GM23248 (cell line): ENCODE data around the gene CYREN. TPM values are rescaled to one million over a fixed set of nuclear protein-coding genes. Genes with fewer than 3 reads are reported as not detected.

ENCODE experiments used
- DNase-seq: peaks from one replicate; pipeline ENCODE4 v3.0.0-alpha.2; 2015
- H2AFZ ChIP-seq: fragments of 200-600 bp; sonication (generic); 2 replicates; pipeline ENCODE4 v1.6.1; 2016; ENCODE audit warnings: antibody characterized with exemption
- H3F3A ChIP-seq: fragments of 200-600 bp; sonication (generic); 2 replicates; pipeline ENCODE4 v1.6.1; 2016; ENCODE audit warnings: mild to moderate bottlenecking, antibody characterized with exemption, mixed run types; ENCODE audit not compliant: insufficient read depth
- H3K27ac ChIP-seq: fragments of 200-600 bp; sonication (generic); 2 replicates; pipeline ENCODE4 v1.5.1; 2016; ENCODE audit warnings: mild to moderate bottlenecking
- H3K27me3 ChIP-seq: fragments of 200-600 bp; sonication (generic); replicated peaks from 2 replicates; pipeline ENCODE4 v1.6.1; 2016; ENCODE audit warnings: mild to moderate bottlenecking; ENCODE audit not compliant: insufficient read depth
- H3K36me3 ChIP-seq: fragments of 200-600 bp; sonication (generic); 2 replicates; pipeline ENCODE4 v1.6.1; 2016; ENCODE audit warnings: low read depth, mild to moderate bottlenecking
- H3K4me1 ChIP-seq: fragments of 200-600 bp; sonication (generic); 2 replicates; pipeline ENCODE4 v1.6.1; 2016; ENCODE audit warnings: mild to moderate bottlenecking; ENCODE audit not compliant: insufficient read depth
- H3K4me2 ChIP-seq: fragments of 200-600 bp; sonication (generic); one replicate; pipeline ENCODE4 v1.6.1; 2016; ENCODE audit warnings: mild to moderate bottlenecking; ENCODE audit not compliant: unreplicated experiment
- H3K4me3 ChIP-seq: fragments of 200-600 bp; sonication (generic); 2 replicates; pipeline ENCODE4 v1.5.1; 2016; ENCODE audit warnings: mild to moderate bottlenecking
- H3K79me2 ChIP-seq: fragments of 200-600 bp; sonication (generic); 2 replicates; pipeline ENCODE4 v1.6.1; 2016; ENCODE audit warnings: mild to moderate bottlenecking; ENCODE audit not compliant: insufficient read depth
- H3K9ac ChIP-seq: fragments of 200-600 bp; sonication (generic); 2 replicates; pipeline ENCODE4 v1.6.1; 2016; ENCODE audit warnings: mild to moderate bottlenecking
- H3K9me2 ChIP-seq: fragments of 200-600 bp; sonication (generic); 2 replicates; pipeline ENCODE4 v1.6.1; 2016; ENCODE audit warnings: mixed run types, mild to moderate bottlenecking, moderate library complexity; ENCODE audit not compliant: insufficient read depth
- H3K9me3 ChIP-seq: fragments of 200-600 bp; sonication (generic); one replicate; pipeline ENCODE4 v1.6.1; 2017; ENCODE audit warnings: low read depth
- H4K20me1 ChIP-seq: fragments of 200-600 bp; sonication (generic); 2 replicates; pipeline ENCODE4 v1.6.0; 2016; ENCODE audit not compliant: insufficient read depth
- EZH2 ChIP-seq: fragments of 200-600 bp; sonication (generic); IDR thresholded peaks from 2 replicates; pipeline ENCODE4 v1.6.1; 2018; ENCODE audit warnings: antibody characterized with exemption, mild to moderate bottlenecking; ENCODE audit not compliant: insufficient read depth, poor library complexity, severe bottlenecking
- EZH2phosphoT487 ChIP-seq: fragments of 200-600 bp; sonication (generic); IDR thresholded peaks from 2 replicates; pipeline ENCODE4 v1.6.1; 2018; ENCODE audit warnings: antibody characterized with exemption, moderate library complexity, mild to moderate bottlenecking, low read depth; ENCODE audit not compliant: insufficient read depth
- WGBS, 2 experiments: methylation state at CpG; one replicate each; pipeline ENCODE4 v1.1.6; 2015 to 2017; ENCODE audit warnings: low lambda C conversion rate in 2 of 2, low coverage in 1 of 2; ENCODE audit errors: missing lambda C conversion rate in 2 of 2; 5-methylcytosine and 5-hydroxymethylcytosine counted together
- in situ Hi-C: fragments of 300-500 bp; cut with MboI; formaldehyde crosslinking; loops from 2 replicates; pipeline ENCODE4 v1.15.0; 2020
- polyA plus RNA-seq: library from polyadenylated mRNA; unstranded; fragments of >200 nt; fragmentation: Nextera tagmentation; extraction: Ambion mirVana; gene quantifications from 2 replicates; pipeline ENCODE4 v1.2.1, GENCODE V29; 2016
- total RNA-seq: library from RNA; depleted of rRNA; stranded (reverse); fragments of >200 nt; shearing (Covaris generic); gene quantifications from 2 replicates; pipeline ENCODE4 v1.2.3, GENCODE V29; 2014

Gene CYREN
- total and polyA plus RNA-seq, 2 experiments from 2014 or later, result 38.3 to 40.4 TPM

DNA sequence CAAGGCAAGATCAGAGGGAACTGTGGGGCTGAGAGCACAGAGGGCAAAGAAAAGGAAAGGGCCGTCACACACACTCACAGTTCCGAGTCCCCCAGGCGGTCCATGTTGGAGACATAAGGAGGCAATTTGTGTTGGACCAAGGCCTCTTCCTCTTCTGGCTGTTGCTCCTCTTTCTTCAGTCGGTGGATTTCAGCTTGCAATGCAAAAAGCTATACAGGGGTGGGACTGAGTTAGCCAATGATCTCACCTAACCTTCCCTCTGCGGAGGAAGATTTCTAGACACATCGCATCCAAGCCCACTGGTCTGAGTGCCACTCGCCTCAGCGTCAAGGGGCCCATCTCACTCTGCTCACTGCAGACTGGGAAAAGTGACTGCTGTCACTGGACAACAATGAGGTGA, 35.3 kb upstream of the CYREN start:
- in situ Hi-C loops, result no loop called here
- H3K9me3 ChIP-seq, result no peaks in the 10 kb centered on the region

GRCh38 chr7:135204876-135205275, 34.4 kb upstream of the CYREN start:
- H2AFZ ChIP-seq, result no peak overlapping the region
- no peaks in the 10 kb centered on the region for H3K9me3 ChIP-seq
- H3K9me2 ChIP-seq, result no peaks in the 10 kb centered on the region
- no peaks in the 10 kb centered on the region for H4K20me1 ChIP-seq
- H3K4me2 ChIP-seq, result no peak overlapping the region
- peaks cover 4% of the 10 kb centered on the region; the same call in 1 of the 2 replicates for H3K79me2 ChIP-seq
- H3F3A ChIP-seq, result no peaks in the 10 kb centered on the region
- TF ChIP-seq EZH2phosphoT487, result no peak
- no peak for TF ChIP-seq EZH2
- H3K27ac ChIP-seq, result no peak overlapping the region
- H3K4me3 ChIP-seq, result no peak overlapping the region
- H3K27me3 ChIP-seq, result no peaks in the 10 kb centered on the region
- in situ Hi-C loops, result no loop called here
- WGBS, 2 experiments, result 73 to 77% methylated on average over 5 of the region's 5 CpGs
- H3K9ac ChIP-seq, result no peak overlapping the region
- DNase-seq, result no peak
- H3K36me3 ChIP-seq, result peaks cover 11% of the 10 kb centered on the region; the same call in 1 of the 2 replicates
- no peaks in the 10 kb centered on the region for H3K4me1 ChIP-seq

More for the DNA sequence above, 35.3 kb upstream of the CYREN start:
- Histone ChIP-seq H3K9me2 (no peaks in the 10 kb centered on the region), H3K4me2 (no peak overlapping the region), H3K79me2 (peaks cover 9% of the 10 kb centered on the region; the same call in 1 of the 2 replicates), H3K4me3 (no peak overlapping the region), H3K27me3 (no peaks in the 10 kb centered on the region), H2AFZ (no peak overlapping the region), H3K9ac (no peak overlapping the region), H3K27ac (no peak overlapping the region), H3K4me1 (no peaks in the 10 kb centered on the region; the same call in 1 of the 2 replicates), H4K20me1 (no peaks in the 10 kb centered on the region), H3F3A (no peaks in the 10 kb centered on the region), H3K36me3 (peaks cover 11% of the 10 kb centered on the region; the same call in 1 of the 2 replicates)
- WGBS, 2 experiments, result 64 to 70% methylated on average over 8 of the region's 8 CpGs
- DNase-seq, result no peak
- TF ChIP-seq EZH2phosphoT487, result no peak
- no peak for TF ChIP-seq EZH2

DNA sequence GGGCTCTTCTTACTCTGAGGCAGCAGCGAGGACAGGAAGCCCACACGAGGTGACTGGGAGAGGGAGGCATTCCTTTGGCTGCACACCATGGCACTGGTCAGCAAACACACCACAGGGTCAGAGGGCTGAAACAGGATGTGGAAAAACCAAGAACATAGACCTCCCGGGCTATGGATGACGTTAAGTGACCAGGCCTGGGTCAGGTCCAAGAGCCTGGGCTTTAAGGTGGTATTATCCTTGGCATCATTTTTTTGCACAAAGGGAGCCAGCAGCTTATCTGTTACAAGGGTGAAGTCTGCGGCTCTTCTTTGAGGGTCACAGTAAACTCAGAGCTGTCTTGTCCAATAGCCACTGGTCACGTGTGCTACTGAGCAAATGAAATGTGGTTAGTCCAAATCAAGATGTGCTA, 33.8 kb upstream of the CYREN start:
- no peaks in the 10 kb centered on the region for H4K20me1 ChIP-seq
- TF ChIP-seq EZH2 (no peak), EZH2phosphoT487 (no peak)
- no peaks in the 10 kb centered on the region for H3K4me1 ChIP-seq
- H3K9me2 ChIP-seq, result no peaks in the 10 kb centered on the region
- no peak overlapping the region for H3K4me2 ChIP-seq
- no peak overlapping the region for H2AFZ ChIP-seq
- H3K4me3 ChIP-seq, result no peak overlapping the region
- H3K36me3 ChIP-seq, result peaks cover 11% of the 10 kb centered on the region; the same call in 1 of the 2 replicates
- no peaks in the 10 kb centered on the region for H3F3A ChIP-seq
- in situ Hi-C loops, result no loop called here
- no peaks in the 10 kb centered on the region for H3K9me3 ChIP-seq
- H3K27me3 ChIP-seq, result no peaks in the 10 kb centered on the region
- H3K9ac ChIP-seq, result no peak overlapping the region
- 84 to 94% methylated on average over 6 of the region's 6 CpGs for WGBS, 2 experiments
- DNase-seq, result no peak
- H3K27ac ChIP-seq, result no peak overlapping the region
- H3K79me2 ChIP-seq, result no peaks in the 10 kb centered on the region

- DNase-seq, result no peak
- H4K20me1 ChIP-seq, result no peaks in the 10 kb centered on the region
- H3K4me2 ChIP-seq, result no peak overlapping the region
- no peaks in the 10 kb centered on the region for H3K9me2 ChIP-seq
- no peak overlapping the region for H3K27ac ChIP-seq
- no peak overlapping the region for H3K4me3 ChIP-seq
- 90 to 91% methylated on average over 2 of the region's 2 CpGs for WGBS, 2 experiments
- in situ Hi-C loops, result no loop called here
- H3F3A ChIP-seq, result no peaks in the 10 kb centered on the region
- H3K9me3 ChIP-seq, result no peaks in the 10 kb centered on the region
- no peaks in the 10 kb centered on the region for H3K4me1 ChIP-seq
- no peak overlapping the region for H3K9ac ChIP-seq
- no peaks in the 10 kb centered on the region for H3K79me2 ChIP-seq
- H3K27me3 ChIP-seq, result no peaks in the 10 kb centered on the region
- TF ChIP-seq EZH2, result no peak
- H2AFZ ChIP-seq, result no peak overlapping the region
- peaks cover 11% of the 10 kb centered on the region; the same call in 1 of the 2 replicates for H3K36me3 ChIP-seq
Observed at GRCh38 chr7:135201350-135201749, 30.8 kb upstream of the CYREN start.

DNA sequence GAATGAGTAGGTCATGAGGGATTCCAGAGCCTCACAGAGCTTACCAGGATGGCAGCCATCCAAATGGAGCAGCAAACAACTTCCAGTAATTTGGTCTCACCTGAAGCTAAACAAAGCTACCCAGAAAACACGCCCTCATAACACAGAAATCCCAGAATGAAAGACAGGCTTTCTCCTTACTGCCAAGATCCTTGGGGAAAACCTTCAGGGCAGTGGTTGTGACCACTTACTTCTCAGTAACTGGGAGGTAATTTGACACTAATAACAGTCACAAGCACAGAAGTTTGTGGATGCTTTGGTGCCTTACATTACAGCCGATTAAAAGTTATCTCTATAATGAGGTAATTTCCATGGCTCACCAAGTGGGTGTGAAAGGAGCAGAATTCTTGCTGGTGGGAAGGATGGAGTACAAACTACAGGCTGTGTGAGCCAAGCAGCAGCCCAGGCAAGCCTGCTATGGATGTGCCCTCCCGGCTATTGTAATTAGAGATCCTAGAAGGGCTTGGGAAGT, 30.4 kb upstream of the CYREN start:
- H3K79me2 ChIP-seq, result no peaks in the 10 kb centered on the region
- no peak overlapping the region for H3K9ac ChIP-seq
- H2AFZ ChIP-seq, result no peak overlapping the region
- no peaks in the 10 kb centered on the region for H3K9me3 ChIP-seq
- H3K4me1 ChIP-seq, result no peaks in the 10 kb centered on the region
- no peak overlapping the region for H3K4me2 ChIP-seq
- TF ChIP-seq EZH2 (no peak), EZH2phosphoT487 (no peak)
- no peak overlapping the region for H3K4me3 ChIP-seq
- no peak for DNase-seq
- in situ Hi-C loops, result no loop called here
- H3K27me3 ChIP-seq, result no peaks in the 10 kb centered on the region
- peaks cover 11% of the 10 kb centered on the region; the same call in 1 of the 2 replicates for H3K36me3 ChIP-seq
- no peaks in the 10 kb centered on the region for H4K20me1 ChIP-seq
- H3F3A ChIP-seq, result no peaks in the 10 kb centered on the region
- no peaks in the 10 kb centered on the region for H3K9me2 ChIP-seq
- no peak overlapping the region for H3K27ac ChIP-seq
- WGBS, 2 experiments, result 79 to 85% methylated on average over 3 of the region's 3 CpGs
